ENCODE results near the gene TYW3. TPM values are rescaled to one million over a fixed set of nuclear protein-coding genes. Genes with fewer than 3 reads are reported as not detected.

Gene TYW3
- total and polyA plus RNA-seq, 4 donors = 16.3 to 26.4 (median 18.8) TPM

DNA sequence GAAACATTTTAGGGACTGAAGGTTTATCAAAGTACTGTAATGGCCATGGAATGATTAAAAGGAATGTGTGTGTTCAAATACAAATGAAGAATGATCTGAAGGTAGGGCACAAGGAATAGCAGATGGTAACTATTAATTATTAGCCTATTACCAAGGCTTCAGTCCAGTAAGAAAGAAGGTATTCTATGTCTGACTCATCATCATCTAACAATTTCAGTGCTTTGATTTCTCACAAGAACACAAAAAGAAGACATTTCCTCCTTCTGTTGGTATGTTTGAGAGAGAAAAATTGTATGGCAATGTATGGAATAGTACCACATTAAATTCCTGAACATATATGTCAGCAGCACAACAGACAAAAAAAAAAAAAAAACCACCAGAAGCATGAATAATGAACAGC, 57.5 kb downstream of the TYW3 start:
- Histone ChIP-seq H3K27ac (ENCODE audit: low read depth in 1 of 2, low read length in 2 of 2) (no peak overlapping the region), H3K36me3 (ENCODE audit: control insufficient read depth in 1 of 2, insufficient read depth in 2 of 2, low read length in 1 of 2) (no peaks in the 10 kb centered on the region), H3K27me3 (ENCODE audit: control insufficient read depth in 1 of 2, insufficient read depth in 2 of 2, low read length in 1 of 2) (no peaks in the 10 kb centered on the region), H3K4me1 (ENCODE audit: control insufficient read depth in 1 of 2, insufficient read depth in 2 of 2, low read length in 2 of 2) (no peaks in the 10 kb centered on the region), H3K9me3 (ENCODE audit: control insufficient read depth, low read length) (peaks cover 2% of the 10 kb centered on the region), H3K4me3 (ENCODE audit: low read length in 2 of 2) (no peak overlapping the region)
- ATAC-seq (ENCODE audit: low FRiP score) (no peak), DNase-seq (no peak)
- intact Hi-C loops (cut with DNase I) = no loop called here

DNA sequence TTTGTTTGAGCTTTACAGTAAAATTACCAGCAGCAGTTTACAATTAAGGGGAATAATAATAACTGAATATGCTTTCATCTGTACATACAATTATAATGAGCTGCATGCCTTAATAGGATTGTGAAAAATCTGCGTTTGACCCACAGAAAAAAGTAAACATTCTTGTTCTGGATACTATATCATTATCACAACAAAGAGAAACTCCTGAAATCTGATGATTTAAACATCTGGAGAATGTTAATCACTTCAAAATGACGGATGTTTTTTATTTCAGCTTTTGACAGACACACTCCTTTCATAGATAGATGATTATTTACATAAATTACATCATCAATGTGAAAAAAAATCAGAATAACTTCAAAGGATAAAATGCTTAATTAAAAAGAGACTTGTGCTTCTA, 58.5 kb downstream of the TYW3 start:
- no peak overlapping the region for H3K4me3 ChIP-seq (ENCODE audit: low read length in 2 of 2)
- no peak for ATAC-seq (ENCODE audit: low FRiP score)
- H3K36me3 ChIP-seq (ENCODE audit: control insufficient read depth in 1 of 2, insufficient read depth in 2 of 2, low read length in 1 of 2) = no peaks in the 10 kb centered on the region
- H3K27me3 ChIP-seq (ENCODE audit: control insufficient read depth in 1 of 2, insufficient read depth in 2 of 2, low read length in 1 of 2) = no peaks in the 10 kb centered on the region
- intact Hi-C loops (cut with DNase I) = no loop called here
- WGBS, 2 donors = 6 to 13% methylated on average over 2 of the region's 2 CpGs
- no peak overlapping the region for H3K27ac ChIP-seq (ENCODE audit: low read depth in 1 of 2, low read length in 2 of 2)
- H3K4me1 ChIP-seq (ENCODE audit: control insufficient read depth in 1 of 2, insufficient read depth in 2 of 2, low read length in 2 of 2) = no peaks in the 10 kb centered on the region
- DNase-seq = no peak
- H3K9me3 ChIP-seq (ENCODE audit: control insufficient read depth, low read length) = peaks cover 2% of the 10 kb centered on the region

DNA sequence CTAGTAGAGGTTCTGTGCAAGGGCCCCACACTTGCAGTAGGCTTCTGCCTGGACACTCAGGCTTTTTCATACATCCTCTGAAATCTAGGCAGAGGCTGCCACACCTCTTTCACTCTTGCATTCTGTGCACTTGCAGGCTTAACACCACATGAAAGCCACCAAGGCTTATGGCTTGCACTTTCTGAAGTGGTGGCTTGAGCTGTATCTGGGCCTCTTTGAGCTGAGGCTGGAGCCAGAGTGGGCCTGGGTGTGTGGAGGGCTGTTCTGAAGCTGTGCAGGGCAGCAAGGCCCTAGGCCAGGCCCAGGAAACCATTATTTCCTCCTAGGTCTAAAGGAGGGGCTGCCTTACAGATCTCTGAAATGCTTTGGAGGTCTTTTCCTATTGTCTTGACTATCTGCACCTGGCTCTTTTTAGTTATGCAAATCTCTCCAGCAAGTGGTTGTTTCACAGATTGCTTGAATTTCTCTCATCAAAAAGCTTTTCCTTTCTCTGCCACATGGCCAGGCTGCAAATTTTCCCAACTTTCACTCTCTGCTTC, 66.2 kb downstream of the TYW3 start:
- intact Hi-C loops (cut with DNase I) = no loop called here
- Histone ChIP-seq H3K27me3 (ENCODE audit: control insufficient read depth in 1 of 2, insufficient read depth in 2 of 2, low read length in 1 of 2) (no peaks in the 10 kb centered on the region), H3K9me3 (ENCODE audit: control insufficient read depth, low read length) (peaks cover 3% of the 10 kb centered on the region), H3K36me3 (ENCODE audit: control insufficient read depth in 1 of 2, insufficient read depth in 2 of 2, low read length in 1 of 2) (no peaks in the 10 kb centered on the region), H3K4me1 (ENCODE audit: control insufficient read depth in 1 of 2, insufficient read depth in 2 of 2, low read length in 2 of 2) (no peaks in the 10 kb centered on the region), H3K27ac (ENCODE audit: low read depth in 1 of 2, low read length in 2 of 2) (no peak overlapping the region), H3K4me3 (ENCODE audit: low read length in 2 of 2) (no peak overlapping the region)
- ATAC-seq (ENCODE audit: low FRiP score) (peak; percentile 54), DNase-seq (no peak)

DNA sequence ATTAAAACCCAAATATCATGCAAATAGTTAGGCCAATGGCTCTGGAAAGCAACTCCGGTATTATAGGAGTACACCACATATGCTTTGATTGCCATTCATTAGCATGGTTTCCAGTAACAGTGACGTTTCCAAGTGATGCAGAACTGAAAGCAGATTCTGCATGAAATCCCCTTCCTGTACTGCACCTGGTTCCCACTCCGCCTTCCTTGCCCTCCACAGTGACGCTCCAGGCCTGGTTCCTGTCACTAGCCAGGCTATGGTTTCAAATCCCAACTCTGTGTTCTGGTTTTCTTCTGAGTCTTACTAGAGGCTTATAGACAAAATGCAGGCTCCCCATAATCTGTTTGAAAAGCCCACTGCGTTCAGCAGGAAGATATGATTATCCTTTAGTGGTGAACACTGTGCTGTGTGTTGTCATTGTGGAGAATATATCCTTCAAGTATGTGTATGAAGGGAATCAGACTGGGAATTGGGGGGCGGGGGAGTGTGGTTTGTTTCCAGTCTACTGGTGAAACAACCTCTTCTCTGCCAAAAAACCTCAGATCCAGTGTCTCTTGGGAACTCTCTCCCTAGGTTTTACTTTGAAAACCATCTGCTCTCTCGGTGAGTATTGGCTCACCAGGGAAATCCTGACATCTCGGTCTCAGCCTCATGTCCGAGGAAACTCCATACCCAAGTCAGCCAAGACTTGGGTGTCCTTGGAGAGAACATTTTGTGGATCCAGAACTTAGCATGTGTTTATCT, 78.7 kb downstream of the TYW3 start:
- intact Hi-C loops (cut with DNase I) = no loop called here
- H3K9me3 ChIP-seq (ENCODE audit: control insufficient read depth, low read length) = peaks cover 2% of the 10 kb centered on the region
- WGBS, 2 donors = 57 to 69% methylated on average over 9 of the region's 9 CpGs

DNA sequence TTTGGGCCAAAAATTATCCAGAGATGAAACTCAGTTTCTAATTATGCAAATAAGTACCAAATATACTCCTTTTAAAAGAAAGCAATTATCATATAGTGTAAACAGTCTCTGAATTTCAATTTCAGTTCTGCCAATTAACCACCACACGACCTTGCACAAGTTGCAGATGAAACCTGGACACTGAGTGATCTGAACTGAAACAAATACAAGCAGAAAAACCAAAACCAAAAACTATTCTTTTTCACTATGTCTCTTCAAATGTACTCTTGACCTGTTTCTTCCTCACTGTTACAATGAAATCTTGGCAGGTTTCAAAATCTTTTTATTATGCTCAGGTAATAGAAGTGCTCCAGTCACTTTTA, 79.2 kb downstream of the TYW3 start:
- WGBS, 2 donors = 61 to 65% methylated on average over 1 of the region's 1 CpG

More for the DNA sequence above, 78.7 kb downstream of the TYW3 start:
- Histone ChIP-seq H3K4me3 (ENCODE audit: low read length in 2 of 2) (no peak overlapping the region), H3K27me3 (ENCODE audit: control insufficient read depth in 1 of 2, insufficient read depth in 2 of 2, low read length in 1 of 2) (no peaks in the 10 kb centered on the region), H3K36me3 (ENCODE audit: control insufficient read depth in 1 of 2, insufficient read depth in 2 of 2, low read length in 1 of 2) (no peaks in the 10 kb centered on the region), H3K4me1 (ENCODE audit: control insufficient read depth in 1 of 2, insufficient read depth in 2 of 2, low read length in 2 of 2) (no peaks in the 10 kb centered on the region), H3K27ac (ENCODE audit: low read depth in 1 of 2, low read length in 2 of 2) (no peak overlapping the region)
- DNase-seq (no peak), ATAC-seq (ENCODE audit: low FRiP score) (no peak)

More for the DNA sequence above, 79.2 kb downstream of the TYW3 start:
- no peak for DNase-seq
- no peaks in the 10 kb centered on the region for H3K4me1 ChIP-seq (ENCODE audit: control insufficient read depth in 1 of 2, insufficient read depth in 2 of 2, low read length in 2 of 2)
- no peak for ATAC-seq (ENCODE audit: low FRiP score)
- no peak overlapping the region for H3K4me3 ChIP-seq (ENCODE audit: low read length in 2 of 2)
- H3K36me3 ChIP-seq (ENCODE audit: control insufficient read depth in 1 of 2, insufficient read depth in 2 of 2, low read length in 1 of 2) = no peaks in the 10 kb centered on the region
- peaks cover 2% of the 10 kb centered on the region for H3K9me3 ChIP-seq (ENCODE audit: control insufficient read depth, low read length)
- intact Hi-C loops (cut with DNase I) = no loop called here
- H3K27ac ChIP-seq (ENCODE audit: low read depth in 1 of 2, low read length in 2 of 2) = no peak overlapping the region
- no peaks in the 10 kb centered on the region for H3K27me3 ChIP-seq (ENCODE audit: control insufficient read depth in 1 of 2, insufficient read depth in 2 of 2, low read length in 1 of 2)

Other genes starting within 250 kb of the TYW3 start
- not detected for gene LRRC53, start 220.5 kb upstream of the TYW3 start, total RNA-seq
- gene LRRC53, start 220.5 kb upstream of the TYW3 start, polyA plus RNA-seq = not detected
- under 1 TPM in 1 of 2 donors, not detected in 1; 0.42 TPM for gene ERICH3, start 59.4 kb upstream of the TYW3 start, total RNA-seq
- gene ERICH3, start 59.4 kb upstream of the TYW3 start, polyA plus RNA-seq = under 1 TPM in 1 of 2 donors, not detected in 1; under 0.01 TPM
- 10 to 100 TPM; 24.2 to 28.7 TPM for gene CRYZ, start 102 bp upstream of the TYW3 start, total RNA-seq
- gene CRYZ, start 102 bp upstream of the TYW3 start, polyA plus RNA-seq = 10 to 100 TPM; 23.8 to 36.5 TPM

Measured in aorta (tissue), 5 donors.